ENCODE measurements around the gene ZNRF1.
"Not testable (repeated sequence)": the region's sequence is repeated elsewhere in the genome, so short reads cannot be mapped to it uniquely, and the experiment has no call there.

ZNRF1 gene

GRCh38 chr16:75081179-75081859, 82.5 kb downstream of the ZNRF1 start:
- DNase-seq, result no peak

GRCh38 chr16:75083813-75084212, 85.0 kb downstream of the ZNRF1 start:
- DNase-seq, result no peak

GRCh38 chr16:75085556-75085955, 86.7 kb downstream of the ZNRF1 start:
- DNase-seq, result no peak

GRCh38 chr16:75086281-75086680, 87.5 kb downstream of the ZNRF1 start:
- DNase-seq, result no peak

GRCh38 chr16:75086688-75087374, 88.0 kb downstream of the ZNRF1 start:
- no peak for DNase-seq

DNA sequence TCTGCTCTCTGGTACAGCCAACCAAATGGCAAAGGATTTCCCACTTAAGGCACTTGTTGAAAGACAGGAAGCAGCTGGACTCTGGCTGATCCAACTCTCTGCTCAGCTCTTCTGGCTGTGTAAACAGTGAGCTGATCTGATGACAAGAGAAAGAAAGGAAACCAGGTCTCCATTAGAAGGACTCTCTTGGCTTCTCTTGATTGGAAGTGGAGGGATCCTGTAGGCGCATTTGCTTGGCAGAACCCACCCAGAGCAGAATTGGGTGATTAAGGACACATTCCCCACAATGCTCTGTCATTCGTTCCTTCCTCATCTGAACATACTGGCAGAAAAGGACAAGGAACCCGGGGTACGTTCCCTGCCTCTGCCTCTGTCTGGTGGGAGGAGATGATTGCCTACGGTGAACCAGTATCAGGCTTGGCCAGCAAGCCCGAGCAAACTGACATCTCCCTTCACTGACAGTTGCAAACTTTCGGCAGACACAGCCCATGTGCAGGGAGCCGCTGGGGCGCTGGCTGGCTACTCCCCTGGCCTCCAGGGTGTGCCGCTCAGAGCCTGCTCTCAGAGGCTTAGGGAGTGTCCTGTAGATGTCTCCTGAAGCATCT, 88.7 kb downstream of the ZNRF1 start:
- no peak for DNase-seq

DNA sequence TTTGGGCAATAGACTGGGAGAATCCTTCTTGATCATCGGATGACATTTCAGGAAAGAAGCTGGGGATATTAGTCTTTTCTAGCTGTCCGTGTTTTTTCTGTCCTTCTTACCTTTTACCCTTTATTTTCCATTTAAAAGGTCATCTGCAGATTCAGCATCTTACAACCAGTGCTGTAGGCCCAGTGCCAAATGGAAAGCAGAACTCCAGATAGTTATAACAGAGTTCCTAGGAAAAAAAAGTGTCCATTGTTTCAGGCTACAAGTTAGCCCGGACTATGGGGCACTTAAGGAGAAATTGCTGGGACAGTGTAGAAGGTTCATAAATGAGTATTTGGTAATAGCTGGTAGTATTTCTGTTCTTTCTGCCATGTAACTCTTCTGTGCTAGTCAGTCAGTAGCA, 89.4 kb downstream of the ZNRF1 start:
- DNase-seq, result no peak

- DNase-seq, result no peak
Observed at GRCh38 chr16:75088934-75089333, 90.1 kb downstream of the ZNRF1 start.

DNA sequence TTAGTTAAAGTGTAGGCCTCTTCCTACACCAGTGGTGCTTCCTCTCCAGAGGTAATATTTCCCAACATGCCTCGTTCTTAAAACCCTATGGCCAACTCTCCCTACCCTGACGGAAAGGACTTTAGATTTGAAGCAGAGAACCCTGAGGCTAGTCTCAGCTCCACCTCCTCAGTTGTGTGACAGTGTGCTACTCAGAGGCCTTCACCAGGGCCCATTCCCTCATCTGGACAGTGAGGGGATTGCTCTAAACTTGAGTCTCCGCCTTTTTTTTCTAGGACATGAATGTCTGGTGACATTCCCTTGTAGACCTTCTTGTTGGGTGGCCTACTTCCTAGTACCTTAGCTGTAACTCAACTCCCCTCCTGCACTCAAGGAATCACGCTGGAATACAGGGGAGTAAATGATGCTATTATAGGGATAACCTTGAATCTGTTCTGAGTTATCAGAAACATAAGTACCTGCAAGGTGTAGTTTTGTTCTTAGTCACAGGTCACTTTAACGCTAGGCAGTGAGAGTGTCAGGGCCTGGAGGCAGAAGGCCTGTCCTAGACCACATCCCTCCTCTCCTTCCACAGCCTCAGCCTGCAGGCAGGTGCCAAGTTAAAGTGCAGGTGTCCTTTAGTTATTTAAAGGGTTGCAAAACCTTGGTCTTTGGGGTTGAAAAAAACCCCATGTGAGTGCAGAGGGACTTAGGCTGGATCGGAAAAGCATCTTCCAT, 90.8 kb downstream of the ZNRF1 start:
- no peak for DNase-seq

DNA sequence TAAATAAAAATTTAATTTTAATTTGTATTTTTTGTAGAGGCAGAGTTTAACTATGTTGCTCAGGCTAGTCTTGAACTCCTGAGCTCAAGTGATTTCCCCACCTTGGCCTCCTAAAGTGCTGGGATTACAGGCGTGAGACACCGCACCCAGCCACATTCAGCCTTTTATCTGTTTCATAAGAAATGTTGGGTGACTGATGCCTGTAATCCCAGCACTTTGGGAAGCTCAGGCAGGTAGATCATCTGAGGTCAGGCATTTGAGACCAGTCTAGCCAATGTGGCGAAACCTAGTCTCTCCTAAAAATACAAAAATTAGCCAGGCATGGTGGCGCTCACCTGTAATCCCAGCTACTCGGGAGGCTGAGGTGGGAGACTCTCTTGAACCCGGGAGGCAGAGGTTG, 92.1 kb downstream of the ZNRF1 start:
- DNase-seq, result not testable (repeated sequence)

- not testable (repeated sequence) for DNase-seq
Observed at GRCh38 chr16:75091619-75092018, 92.8 kb downstream of the ZNRF1 start.

- DNase-seq, result no peak
Observed at GRCh38 chr16:75092777-75093176, 94.0 kb downstream of the ZNRF1 start.

GRCh38 chr16:75093598-75094540, 95.0 kb downstream of the ZNRF1 start:
- no peak for DNase-seq

GRCh38 chr16:75095204-75095621, 96.4 kb downstream of the ZNRF1 start:
- no peak for DNase-seq

GRCh38 chr16:75096656-75097055, 97.8 kb downstream of the ZNRF1 start:
- DNase-seq, result no peak

DNA sequence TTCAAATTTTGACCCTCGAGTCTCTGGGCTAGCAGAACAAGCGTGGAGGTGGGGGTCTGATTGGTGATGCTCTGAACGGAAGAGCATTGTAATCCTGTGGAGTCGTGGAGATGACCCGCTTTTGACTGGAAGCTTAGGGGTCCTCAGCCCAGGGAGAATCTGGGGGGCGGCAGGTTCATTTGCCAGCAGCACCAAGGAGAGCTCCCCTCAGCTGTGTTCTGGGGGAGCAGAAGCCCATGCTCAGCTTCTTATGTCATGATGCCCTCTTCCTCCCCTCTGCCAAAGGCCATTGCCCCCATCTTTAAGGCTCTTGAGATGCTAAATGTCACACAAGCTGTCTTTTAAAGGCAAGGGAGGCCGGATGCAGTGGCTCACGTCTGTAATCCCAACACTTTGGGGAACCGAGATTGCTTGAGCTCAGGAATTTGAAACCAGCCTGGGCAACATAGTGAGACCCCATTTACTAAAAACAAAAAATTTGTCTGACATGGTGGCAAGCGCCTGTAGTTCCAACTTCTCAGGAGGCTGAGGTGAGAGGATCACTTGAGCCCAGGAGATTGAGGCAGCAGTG, 98.5 kb downstream of the ZNRF1 start:
- DNase-seq, result no peak

DNA sequence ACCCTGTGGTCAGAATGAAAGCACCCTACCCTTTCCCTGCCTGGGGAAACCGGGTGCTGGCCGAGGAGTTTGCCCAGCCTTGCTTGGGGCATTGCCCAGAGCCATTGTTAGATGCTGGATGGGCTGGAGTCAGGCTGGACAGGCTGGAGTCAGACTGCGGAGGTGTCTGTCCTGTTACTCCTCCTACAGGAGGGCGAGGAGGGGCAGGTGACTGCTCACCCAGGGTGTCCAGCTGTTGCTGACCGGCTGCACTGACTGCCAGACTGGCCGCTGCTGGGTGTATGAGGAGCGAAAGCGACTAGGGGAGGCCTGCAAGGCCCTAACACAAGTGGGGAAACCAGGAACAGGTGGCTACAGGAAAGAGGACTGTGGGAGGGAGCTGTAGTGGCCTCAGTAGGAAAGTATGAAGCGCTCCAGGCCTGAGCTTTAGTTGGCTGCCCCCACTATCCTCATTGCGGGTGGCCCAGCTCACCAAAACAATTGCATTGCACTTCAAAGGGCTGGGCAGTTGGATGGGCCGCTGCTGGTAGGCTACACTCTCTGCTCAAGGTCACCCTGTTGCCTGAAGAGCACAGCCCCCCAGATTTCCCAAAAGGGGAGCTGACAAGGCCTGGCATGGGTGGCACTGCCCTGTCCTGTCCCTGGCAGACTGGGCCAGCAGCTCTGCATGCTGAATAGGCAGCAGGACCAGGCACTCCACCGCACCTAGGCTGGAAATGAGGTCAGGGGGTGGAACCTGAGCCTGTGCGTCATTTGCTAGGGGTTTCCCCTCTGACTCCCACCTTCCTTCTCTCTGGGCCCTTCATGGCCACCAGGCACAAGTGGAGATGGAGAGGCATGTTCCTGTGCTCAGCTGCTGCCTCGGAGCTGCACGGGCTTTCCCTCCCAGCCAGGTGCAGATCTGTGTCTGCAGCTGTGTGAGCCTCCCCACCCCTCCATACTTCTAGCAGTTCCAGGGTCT, 99.4 kb downstream of the ZNRF1 start:
- peak; percentile 87 for DNase-seq

DNA sequence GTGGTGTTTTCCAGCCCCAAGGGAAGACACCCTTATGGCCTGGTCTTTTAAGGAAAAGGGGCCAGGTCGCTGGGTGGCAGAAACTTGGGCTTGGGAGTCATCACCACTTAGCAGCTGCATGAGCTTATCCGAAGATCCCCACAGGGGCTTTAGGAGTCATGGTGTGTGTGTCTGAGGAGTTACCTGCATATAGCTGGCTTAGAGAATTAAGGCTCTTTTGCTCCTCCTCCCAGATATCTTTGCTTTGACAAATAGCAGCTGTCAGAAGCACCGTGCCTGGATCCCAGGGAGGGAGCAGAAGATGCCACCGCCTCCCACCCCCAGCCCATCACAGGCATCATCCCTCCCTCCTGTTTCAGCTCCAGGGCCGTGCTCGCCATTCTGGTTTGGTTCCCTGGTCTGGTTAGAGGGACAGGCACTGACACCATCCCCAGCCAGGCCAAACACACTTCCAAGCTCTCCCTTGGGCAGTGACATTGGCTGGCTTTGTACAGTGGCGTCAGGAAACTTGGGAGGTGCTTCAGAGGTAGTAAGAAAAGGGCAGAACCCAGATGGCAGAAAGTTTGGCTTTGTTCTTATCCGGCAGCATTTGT, 100.3 kb downstream of the ZNRF1 start:
- no peak for DNase-seq

DNA sequence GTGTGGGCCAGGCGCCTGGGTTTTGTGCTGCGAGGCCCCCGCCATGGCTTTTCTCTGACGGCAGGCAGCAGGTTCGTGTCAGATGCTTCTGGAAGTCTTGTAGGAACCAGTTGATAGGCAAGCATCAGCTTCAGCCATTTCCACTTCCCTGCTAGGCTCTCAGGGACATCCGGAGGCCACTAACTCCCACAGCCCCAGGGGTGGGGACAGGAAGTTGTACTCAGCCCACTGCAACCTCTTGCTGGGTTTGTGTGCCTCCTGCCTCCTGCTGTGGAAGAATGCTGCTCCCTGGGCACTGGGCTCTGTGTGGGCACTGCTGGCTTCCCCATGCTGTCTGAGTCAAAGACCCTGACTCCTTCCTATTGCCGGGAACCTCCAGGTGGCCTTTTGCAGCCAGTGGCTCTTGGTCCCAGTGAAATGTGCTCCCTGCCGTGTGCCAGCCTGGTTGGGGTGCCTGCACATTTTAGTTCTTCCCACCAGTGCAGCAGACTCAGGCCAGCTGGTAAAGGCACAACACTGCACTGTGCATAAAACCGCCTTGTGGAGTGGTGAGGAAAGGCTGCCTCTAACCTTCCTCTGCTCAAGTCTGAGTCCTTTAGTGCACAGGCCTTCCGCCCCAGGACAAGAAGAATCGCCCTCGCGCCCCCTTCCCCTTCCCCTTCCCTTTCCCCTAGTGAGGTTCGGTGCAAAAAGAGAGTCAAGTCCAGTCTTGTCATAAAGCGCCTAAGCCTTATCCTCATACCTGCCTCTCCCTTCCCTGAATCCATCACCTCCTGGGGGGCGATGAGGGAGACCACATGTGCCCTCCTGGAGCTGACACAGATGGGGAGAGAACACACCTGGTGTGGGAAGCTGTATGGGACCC, 101.1 kb downstream of the ZNRF1 start:
- peak; percentile 55 for DNase-seq
